Muscle layer of colon (tissue), 2 donors: ENCODE results near the gene CLSTN1.
"Not testable (repeated sequence)": the region's sequence is repeated elsewhere in the genome, so short reads cannot be mapped to it uniquely, and the experiment has no call there.

Experiments used
- H3K27ac ChIP-seq: one replicate; pipeline ENCODE4 v1.7.0; 2013; ENCODE audit warnings: low read depth, mild to moderate bottlenecking, low read length, moderate library complexity
- H3K27me3 ChIP-seq, 2 donors: one replicate each; pipeline ENCODE4 v1.7.0; 2013; ENCODE audit warnings: low read length in 2 of 2, mild to moderate bottlenecking in 2 of 2; ENCODE audit not compliant: insufficient read depth in 2 of 2, control insufficient read depth in 1 of 2
- H3K36me3 ChIP-seq: one replicate; pipeline ENCODE4 v1.7.0; 2013; ENCODE audit warnings: mild to moderate bottlenecking, low read length; ENCODE audit not compliant: insufficient read depth
- H3K4me1 ChIP-seq: one replicate; pipeline ENCODE4 v1.7.0; 2013; ENCODE audit warnings: mild to moderate bottlenecking, low read length; ENCODE audit not compliant: insufficient read depth
- H3K4me3 ChIP-seq, 2 donors: one replicate each; pipeline ENCODE4 v1.7.0; 2013; ENCODE audit warnings: low read length in 2 of 2, low read depth in 1 of 2, mild to moderate bottlenecking in 1 of 2, moderate library complexity in 1 of 2
- H3K9ac ChIP-seq: one replicate; pipeline ENCODE4 v1.7.0; 2013; ENCODE audit warnings: low read length
- H3K9me3 ChIP-seq: one replicate; pipeline ENCODE4 v1.7.0; 2013; ENCODE audit warnings: mild to moderate bottlenecking, low read length
- donor health status: abdominal sarcoma.
- donor health status: Adenocarcinoma of cecum.

The CLSTN1 gene

DNA sequence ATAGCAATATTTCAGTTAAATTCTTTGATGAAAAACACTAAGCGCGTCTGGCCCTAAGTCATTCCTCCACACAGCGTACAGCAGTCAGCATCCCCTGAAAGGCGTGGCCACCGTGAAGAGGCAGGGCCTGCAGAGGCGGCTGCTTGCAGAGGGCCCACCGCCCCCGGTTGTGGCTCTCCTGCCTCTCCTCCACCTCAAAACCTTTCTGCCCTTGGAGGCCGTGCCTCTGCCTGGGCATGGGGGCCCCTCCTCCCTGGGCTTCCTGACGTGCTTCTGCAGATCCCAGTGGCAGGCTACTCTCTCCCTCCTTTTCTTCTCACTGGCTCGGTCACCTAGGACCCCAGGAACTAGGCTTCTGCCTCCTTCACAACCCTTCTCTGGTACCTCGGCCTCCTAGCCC is 16.2 kb downstream of the CLSTN1 start:
- no peak overlapping the region for H3K4me3 ChIP-seq
- no peaks in the 10 kb centered on the region for H3K27me3 ChIP-seq
- H3K4me1 ChIP-seq, result peaks cover 4% of the 10 kb centered on the region
- no peaks in the 10 kb centered on the region for H3K36me3 ChIP-seq
- no peaks in the 10 kb centered on the region for H3K9me3 ChIP-seq
- no peak overlapping the region for H3K27ac ChIP-seq
- H3K9ac ChIP-seq, result no peak overlapping the region

DNA sequence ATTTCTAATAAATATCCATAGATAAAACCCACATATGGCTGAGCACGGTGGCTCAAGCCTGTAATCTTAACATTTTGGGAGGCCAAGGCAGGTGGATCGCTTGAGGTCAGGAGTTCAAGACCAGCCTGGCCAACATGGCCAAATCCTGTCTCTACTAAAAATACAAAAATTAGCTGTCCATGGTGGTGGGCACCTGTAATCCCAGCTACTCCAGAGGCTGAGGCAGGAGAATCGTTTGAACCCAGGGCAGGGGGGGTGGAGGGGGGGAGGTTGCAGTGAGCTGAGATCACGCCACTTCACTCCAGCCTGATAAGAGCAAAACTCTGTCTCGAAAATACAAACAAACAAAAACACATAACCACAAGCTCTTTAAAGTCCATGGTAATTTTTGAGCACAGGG is 17.8 kb downstream of the CLSTN1 start:
- not testable (repeated sequence) for H3K36me3 ChIP-seq, H3K27ac ChIP-seq, H3K4me1 ChIP-seq, H3K4me3 ChIP-seq, H3K9ac ChIP-seq, H3K27me3 ChIP-seq, H3K9me3 ChIP-seq

DNA sequence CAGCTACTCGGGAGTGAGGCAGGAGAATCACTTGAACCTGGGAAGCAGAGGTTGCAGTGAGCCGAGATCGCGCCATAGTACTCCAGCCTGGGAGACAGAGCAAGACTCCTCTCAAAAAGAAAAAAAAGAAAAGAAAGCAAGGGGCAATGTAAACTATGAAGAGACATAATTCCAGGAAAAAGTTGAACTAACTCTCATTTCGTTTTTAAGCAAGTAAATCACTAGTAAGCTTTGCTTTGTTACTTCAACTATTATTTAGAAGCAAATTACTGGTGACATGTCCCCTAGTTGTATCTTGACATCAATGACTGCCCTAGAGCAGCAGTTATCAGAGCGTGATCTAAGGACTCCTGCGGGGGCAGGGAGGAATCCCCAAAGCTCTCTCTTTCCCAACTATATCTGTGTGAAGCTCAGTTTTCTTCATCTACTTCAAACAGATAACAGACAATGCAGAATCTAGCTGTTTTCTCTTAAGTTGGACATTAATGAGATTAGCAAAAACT is 18.7 kb downstream of the CLSTN1 start:
- Histone ChIP-seq H3K4me1 (no peaks in the 10 kb centered on the region), H3K4me3 (no peak overlapping the region), H3K9ac (no peak overlapping the region), H3K27me3 (no peaks in the 10 kb centered on the region), H3K27ac (no peak overlapping the region), H3K36me3 (no peaks in the 10 kb centered on the region), H3K9me3 (no peaks in the 10 kb centered on the region)

DNA sequence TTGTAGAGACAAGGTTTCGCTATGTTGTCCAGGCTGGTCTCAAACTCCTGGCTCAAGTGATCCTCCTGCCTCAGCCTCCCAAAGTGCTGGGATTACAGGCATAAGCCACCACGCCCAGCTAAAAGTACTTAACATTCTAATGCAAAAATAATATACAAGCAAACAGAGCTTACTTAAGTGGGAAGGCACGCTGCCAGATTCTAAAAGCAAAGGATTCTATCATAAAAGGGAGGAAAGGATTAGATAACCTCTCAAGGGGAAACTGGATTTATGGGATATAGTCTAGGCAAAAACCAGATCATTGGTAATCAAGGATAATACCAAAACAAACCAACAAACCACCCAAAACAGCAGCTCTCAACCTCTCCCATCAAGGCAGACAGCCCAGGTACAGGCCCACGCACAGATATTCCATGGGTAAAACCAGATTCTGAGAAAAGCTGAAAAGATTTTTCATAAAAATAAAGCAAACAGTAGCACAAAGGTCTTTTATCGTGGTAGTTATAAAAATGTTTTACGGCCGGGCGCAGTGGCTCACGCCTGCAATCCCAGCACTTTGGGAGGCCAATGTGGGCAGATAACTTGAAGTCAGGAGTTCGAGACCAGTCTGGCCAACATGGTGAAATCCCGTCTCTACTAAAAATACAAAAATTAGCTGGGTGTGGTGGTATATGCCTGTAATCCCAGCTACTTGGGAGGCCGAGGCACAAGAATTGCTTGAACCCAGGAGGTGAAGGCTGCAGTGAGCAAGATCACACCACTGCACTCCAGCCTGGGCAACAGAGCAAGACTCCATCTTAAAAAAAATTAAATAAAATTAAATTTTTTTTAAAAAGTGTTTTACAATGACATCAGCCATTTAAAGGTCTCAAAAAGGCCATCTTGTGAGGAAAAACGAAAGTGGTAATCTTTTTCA is 20.5 kb downstream of the CLSTN1 start:
- H3K27me3 ChIP-seq, H3K36me3 ChIP-seq, H3K9ac ChIP-seq, H3K27ac ChIP-seq, H3K4me3 ChIP-seq, H3K9me3 ChIP-seq, H3K4me1 ChIP-seq: not testable (repeated sequence)

- H3K9me3 ChIP-seq, result no peaks in the 10 kb centered on the region
- no peak overlapping the region for H3K4me3 ChIP-seq
- peaks cover 17% of the 10 kb centered on the region for H3K4me1 ChIP-seq
- no peak overlapping the region for H3K9ac ChIP-seq
- no peak overlapping the region for H3K27ac ChIP-seq
- H3K27me3 ChIP-seq, result no peaks in the 10 kb centered on the region
- H3K36me3 ChIP-seq, result no peaks in the 10 kb centered on the region
Observed at GRCh38 chr1:9801909-9802308, 21.9 kb downstream of the CLSTN1 start.

DNA sequence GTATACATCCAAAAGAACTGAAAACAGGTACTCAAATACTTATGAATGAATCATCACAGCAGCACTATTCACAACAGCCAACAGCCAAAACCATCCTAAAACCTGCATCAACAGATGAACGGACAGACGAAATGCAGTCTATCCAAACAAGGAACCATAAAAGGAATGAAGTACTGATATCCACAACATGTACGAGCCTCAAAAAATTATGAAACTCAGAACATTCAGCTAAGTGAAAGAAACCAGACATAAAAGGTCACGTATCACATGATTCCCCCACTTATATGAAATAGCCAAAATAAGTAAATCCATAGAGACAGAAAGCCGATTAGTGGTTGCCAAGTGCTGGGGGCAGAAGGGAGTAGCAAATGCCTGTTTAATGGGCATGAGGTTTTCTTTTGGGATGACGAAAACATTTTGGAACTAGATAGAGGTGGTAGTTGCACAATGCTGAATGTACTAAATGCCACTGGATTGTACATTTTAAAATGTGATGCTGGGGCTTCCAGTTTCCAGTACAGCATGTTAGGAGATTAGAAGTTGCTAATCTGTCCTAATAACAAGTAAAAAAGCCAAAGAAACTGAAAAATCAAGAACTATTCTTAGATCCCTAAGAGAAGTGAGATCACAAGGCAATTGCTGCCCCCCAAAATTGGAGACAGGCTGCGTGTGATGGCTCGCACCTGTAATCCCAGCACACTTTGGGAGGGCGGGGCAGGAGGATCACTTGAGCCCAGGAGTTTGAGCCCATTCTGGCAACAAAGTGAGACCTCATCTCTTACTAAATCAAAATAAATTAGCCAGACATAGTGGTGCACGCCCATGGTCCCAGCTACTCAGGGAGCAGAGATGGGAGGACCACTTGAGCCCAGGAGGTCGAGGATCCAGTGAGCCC is 25.3 kb downstream of the CLSTN1 start:
- Histone ChIP-seq H3K4me1 (peaks cover 30% of the 10 kb centered on the region), H3K27me3 (no peaks in the 10 kb centered on the region), H3K9me3 (no peaks in the 10 kb centered on the region), H3K27ac (no peak overlapping the region), H3K36me3 (no peaks in the 10 kb centered on the region), H3K9ac (no peak overlapping the region), H3K4me3 (no peak overlapping the region)

- no peaks in the 10 kb centered on the region for H3K27me3 ChIP-seq
- no peak overlapping the region for H3K27ac ChIP-seq
Observed at GRCh38 chr1:9797049-9797448, 26.7 kb downstream of the CLSTN1 start.

GRCh38 chr1:9794081-9794480 is 29.7 kb downstream of the CLSTN1 start:
- Histone ChIP-seq H3K9ac (no peak overlapping the region), H3K4me3 (no peak overlapping the region), H3K36me3 (no peaks in the 10 kb centered on the region), H3K27ac (no peak overlapping the region), H3K27me3 (no peaks in the 10 kb centered on the region), H3K9me3 (no peaks in the 10 kb centered on the region), H3K4me1 (peaks cover 36% of the 10 kb centered on the region)

More at GRCh38 chr1:9797049-9797448, 26.7 kb downstream of the CLSTN1 start:
- H3K9ac ChIP-seq, result no peak overlapping the region
- no peak overlapping the region for H3K4me3 ChIP-seq
- no peaks in the 10 kb centered on the region for H3K36me3 ChIP-seq
- H3K4me1 ChIP-seq, result peaks cover 35% of the 10 kb centered on the region
- H3K9me3 ChIP-seq, result no peaks in the 10 kb centered on the region

DNA sequence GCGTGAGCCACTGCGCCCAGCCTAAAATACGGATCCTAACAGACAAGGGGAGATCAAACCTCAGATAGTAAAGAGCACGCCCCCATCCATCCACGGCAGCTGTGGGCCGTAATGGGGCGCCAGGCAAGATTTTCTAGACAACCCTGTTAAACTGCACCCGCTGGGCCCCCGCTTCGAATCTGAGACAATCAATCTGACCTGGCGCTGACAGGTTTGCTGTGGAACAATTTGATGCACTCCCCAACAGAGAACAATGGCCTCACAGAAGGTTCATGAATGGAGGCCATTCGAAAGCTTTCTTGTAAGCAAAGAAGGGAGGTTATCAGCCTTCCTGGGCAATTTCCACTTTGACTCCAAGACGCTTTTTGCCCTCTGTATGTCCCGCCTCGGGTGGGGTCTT is 30.5 kb downstream of the CLSTN1 start:
- Histone ChIP-seq H3K4me1 (peaks cover 28% of the 10 kb centered on the region), H3K4me3 (no peak overlapping the region), H3K9me3 (no peaks in the 10 kb centered on the region), H3K36me3 (no peaks in the 10 kb centered on the region), H3K9ac (no peak overlapping the region), H3K27me3 (no peaks in the 10 kb centered on the region), H3K27ac (no peak overlapping the region)

DNA sequence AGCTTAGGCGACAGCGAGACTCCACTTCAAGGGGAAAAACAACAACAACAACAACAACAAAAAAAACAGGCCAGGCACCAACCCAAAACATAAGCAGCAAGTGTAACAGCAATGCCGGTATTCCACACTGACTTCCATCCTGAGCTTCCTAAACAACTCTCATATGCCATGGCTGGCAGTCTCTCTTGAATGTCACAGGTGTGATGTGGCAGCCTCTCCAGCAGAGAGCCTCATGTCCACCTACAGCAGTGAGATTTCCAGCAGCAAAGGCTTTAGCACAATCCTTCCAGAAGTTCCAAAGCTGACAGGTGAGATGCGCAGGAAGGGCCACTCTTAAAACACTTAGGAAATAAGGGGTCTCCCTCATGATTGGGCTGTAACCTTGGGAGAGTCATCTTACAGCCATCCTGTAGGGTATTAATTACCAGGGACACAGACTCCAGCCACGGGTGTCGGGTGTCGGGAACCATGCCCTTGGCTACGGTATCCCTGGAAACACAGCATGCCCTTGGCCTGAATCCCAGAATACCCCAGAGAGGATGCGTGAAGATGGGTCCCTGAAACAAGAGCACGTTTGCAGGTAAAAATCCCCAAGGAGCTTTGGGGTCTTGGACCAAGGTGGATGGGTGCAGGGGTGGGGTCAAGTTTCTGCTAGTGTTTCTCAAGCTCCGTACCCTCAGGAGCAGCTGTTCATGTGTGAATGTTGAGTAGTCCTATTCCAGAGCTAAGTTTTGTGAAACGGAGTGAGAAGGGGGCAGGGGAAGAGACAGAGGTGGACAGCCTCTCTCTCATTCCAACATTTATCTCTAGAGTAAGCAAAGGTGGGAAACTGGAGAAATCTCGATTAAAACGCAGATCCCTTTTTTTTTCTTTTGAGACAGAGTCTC is 31.4 kb downstream of the CLSTN1 start:
- Histone ChIP-seq H3K9me3 (no peaks in the 10 kb centered on the region), H3K27ac (no peak overlapping the region), H3K4me1 (peaks cover 22% of the 10 kb centered on the region), H3K36me3 (no peaks in the 10 kb centered on the region), H3K4me3 (no peak overlapping the region), H3K9ac (no peak overlapping the region), H3K27me3 (no peaks in the 10 kb centered on the region)

GRCh38 chr1:9789700-9790099 is 34.1 kb downstream of the CLSTN1 start:
- H3K36me3 ChIP-seq, H3K9me3 ChIP-seq, H3K27ac ChIP-seq, H3K27me3 ChIP-seq, H3K9ac ChIP-seq, H3K4me3 ChIP-seq: not testable (repeated sequence)
- peaks cover 14% of the 10 kb centered on the region for H3K4me1 ChIP-seq
